HL-60 (cell line): ENCODE data around the gene OR8H3.

Experiments
- CTCF ChIP-seq: IDR thresholded peaks from one replicate; pipeline ENCODE4 v1.5.1; 2011; ENCODE audit warnings: low read length, control low read depth, inconsistent platforms; ENCODE audit not compliant: insufficient read depth
- GABPA ChIP-seq: IDR thresholded peaks from 2 replicates; pipeline ENCODE4 v1.6.1; 2012; ENCODE audit warnings: low read depth
- SPI1 ChIP-seq: IDR thresholded peaks from 2 replicates; pipeline ENCODE4 v1.6.1; 2012; ENCODE audit warnings: low read depth, mild to moderate bottlenecking, borderline replicate concordance
- TF ChIP-seq, protein P1 (sequence below): IDR thresholded peaks from 2 replicates; pipeline ENCODE4 v1.6.1; 2012; ENCODE audit warnings: low read depth; ENCODE audit not compliant: insufficient replicate concordance

- TF ChIP-seq GABPA (no peak), CTCF (no peak), SPI1 (no peak)
- TF ChIP-seq, protein P1, sequence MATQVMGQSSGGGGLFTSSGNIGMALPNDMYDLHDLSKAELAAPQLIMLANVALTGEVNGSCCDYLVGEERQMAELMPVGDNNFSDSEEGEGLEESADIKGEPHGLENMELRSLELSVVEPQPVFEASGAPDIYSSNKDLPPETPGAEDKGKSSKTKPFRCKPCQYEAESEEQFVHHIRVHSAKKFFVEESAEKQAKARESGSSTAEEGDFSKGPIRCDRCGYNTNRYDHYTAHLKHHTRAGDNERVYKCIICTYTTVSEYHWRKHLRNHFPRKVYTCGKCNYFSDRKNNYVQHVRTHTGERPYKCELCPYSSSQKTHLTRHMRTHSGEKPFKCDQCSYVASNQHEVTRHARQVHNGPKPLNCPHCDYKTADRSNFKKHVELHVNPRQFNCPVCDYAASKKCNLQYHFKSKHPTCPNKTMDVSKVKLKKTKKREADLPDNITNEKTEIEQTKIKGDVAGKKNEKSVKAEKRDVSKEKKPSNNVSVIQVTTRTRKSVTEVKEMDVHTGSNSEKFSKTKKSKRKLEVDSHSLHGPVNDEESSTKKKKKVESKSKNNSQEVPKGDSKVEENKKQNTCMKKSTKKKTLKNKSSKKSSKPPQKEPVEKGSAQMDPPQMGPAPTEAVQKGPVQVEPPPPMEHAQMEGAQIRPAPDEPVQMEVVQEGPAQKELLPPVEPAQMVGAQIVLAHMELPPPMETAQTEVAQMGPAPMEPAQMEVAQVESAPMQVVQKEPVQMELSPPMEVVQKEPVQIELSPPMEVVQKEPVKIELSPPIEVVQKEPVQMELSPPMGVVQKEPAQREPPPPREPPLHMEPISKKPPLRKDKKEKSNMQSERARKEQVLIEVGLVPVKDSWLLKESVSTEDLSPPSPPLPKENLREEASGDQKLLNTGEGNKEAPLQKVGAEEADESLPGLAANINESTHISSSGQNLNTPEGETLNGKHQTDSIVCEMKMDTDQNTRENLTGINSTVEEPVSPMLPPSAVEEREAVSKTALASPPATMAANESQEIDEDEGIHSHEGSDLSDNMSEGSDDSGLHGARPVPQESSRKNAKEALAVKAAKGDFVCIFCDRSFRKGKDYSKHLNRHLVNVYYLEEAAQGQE: no peak
Measured at GRCh38 chr11:56160217-56160616, 38.0 kb downstream of the OR8H3 start, which contains the start of gene OR8K5.
